HG03521 (cell line): ENCODE results near the gene PTPRN.
"Not testable (repeated sequence)": the region's sequence is repeated elsewhere in the genome, so short reads cannot be mapped to it uniquely, and the experiment has no call there.

Source experiments
- ATAC-seq: cut with Tn5 transposase; IDR thresholded peaks from one replicate; pipeline ENCODE4 v1.9.1; 2021; ENCODE audit warnings: mild to moderate bottlenecking, moderate library complexity; ENCODE audit not compliant: unreplicated experiment

The PTPRN gene

GRCh38 chr2:219272356-219272755 is 36.8 kb downstream of the PTPRN start:
- ATAC-seq: no peak

- ATAC-seq: no peak
Measured at GRCh38 chr2:219271021-219271420, 38.2 kb downstream of the PTPRN start.

- no peak for ATAC-seq
Measured at GRCh38 chr2:219270055-219270372, 39.2 kb downstream of the PTPRN start.

- ATAC-seq: no peak
Measured at GRCh38 chr2:219269362-219270054, 39.7 kb downstream of the PTPRN start.

GRCh38 chr2:219268294-219268693 is 40.9 kb downstream of the PTPRN start:
- ATAC-seq: no peak

- ATAC-seq: no peak
Measured at GRCh38 chr2:219266886-219267285, 42.3 kb downstream of the PTPRN start.

GRCh38 chr2:219266232-219266631 is 43.0 kb downstream of the PTPRN start:
- ATAC-seq: no peak

- ATAC-seq: no peak
Measured at GRCh38 chr2:219261024-219261855, 48.0 kb downstream of the PTPRN start.

GRCh38 chr2:219258942-219259341 is 50.3 kb downstream of the PTPRN start:
- not testable (repeated sequence) for ATAC-seq

GRCh38 chr2:219254590-219255201 is 54.5 kb downstream of the PTPRN start:
- peak; percentile 21 for ATAC-seq

GRCh38 chr2:219253753-219254589 is 55.2 kb downstream of the PTPRN start, which contains the start of gene TUBA4A:
TSS of gene TUBA4A (minus strand) at chr2:219253918. CDS start at chr2:219253858, 60 bp downstream.
- peak; percentile 58 for ATAC-seq

- ATAC-seq: no peak
Measured at GRCh38 chr2:219252900-219253752, 56.1 kb downstream of the PTPRN start, which contains the start of gene TUBA4B. TSS of gene TUBA4B (plus strand) at chr2:219253243. CDS start at chr2:219253408, 165 bp downstream.

- ATAC-seq: no peak
Measured at GRCh38 chr2:219252570-219252899, 56.7 kb downstream of the PTPRN start.

- no peak for ATAC-seq
Measured at GRCh38 chr2:219252084-219252483, 57.1 kb downstream of the PTPRN start.

GRCh38 chr2:219251656-219252055 is 57.5 kb downstream of the PTPRN start:
- no peak for ATAC-seq

GRCh38 chr2:219250049-219250781 is 59.0 kb downstream of the PTPRN start:
- ATAC-seq: no peak

- ATAC-seq: peak; percentile 26
Measured at GRCh38 chr2:219249203-219249980, 59.8 kb downstream of the PTPRN start.

- ATAC-seq: no peak
Measured at GRCh38 chr2:219248845-219249202, 60.4 kb downstream of the PTPRN start.
